A673 (cell line): Measurements from ENCODE around the gene MVB12A.

Source experiments
- CTCF ChIP-seq: fragments of 300-800, 200-600 bp; sonication (generic); conservative IDR thresholded peaks from 2 replicates; pipeline ENCODE4 v1.5.1; 2017; ENCODE audit warnings: low read depth, mild to moderate bottlenecking, antibody characterized with exemption, low read length, moderate library complexity, mixed read lengths
- EZH2 ChIP-seq: fragments of 200-600 bp; sonication (generic); IDR thresholded peaks from 2 replicates; pipeline ENCODE4 v1.6.1; 2017; ENCODE audit warnings: borderline replicate concordance, low read depth, mild to moderate bottlenecking, mixed read lengths, antibody characterized with exemption, low read length; ENCODE audit not compliant: poor library complexity, severe bottlenecking

- no peak for TF ChIP-seq CTCF
- TF ChIP-seq EZH2 = no peak
Observed at GRCh38 chr19:17436094-17436873, 16.4 kb downstream of the MVB12A start.
